Measurements from ENCODE around the gene DSCAML1. TPM values are rescaled to one million over a fixed set of nuclear protein-coding genes. Genes with fewer than 3 reads are reported as not detected.

DSCAML1 gene
- total and polyA plus RNA-seq, 7 donors = 0.04 to 0.52 (median 0.06) TPM

DNA sequence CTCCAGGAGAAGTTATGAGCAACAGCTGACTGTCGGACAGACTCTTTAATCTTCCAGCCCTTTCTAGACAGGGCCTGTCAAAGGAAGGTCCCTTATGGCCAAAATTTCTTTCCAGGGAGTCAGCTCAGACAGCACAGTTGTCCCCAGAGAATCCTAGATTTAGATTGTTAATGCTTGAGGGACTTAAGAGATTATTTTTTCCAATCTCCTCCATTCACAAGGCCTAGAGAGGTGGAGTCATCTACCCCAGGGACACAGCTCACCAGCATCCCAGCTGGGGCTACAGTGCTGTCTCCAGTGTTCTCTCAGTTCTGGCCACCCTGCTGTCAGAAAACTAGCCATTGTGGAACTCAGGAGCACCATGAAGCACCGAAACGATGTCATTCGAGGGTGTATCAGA, 7.8 kb downstream of the DSCAML1 start:
- no peak for ATAC-seq
- no peak overlapping the region for H3K27ac ChIP-seq
- intact Hi-C loops (cut with DNase I) = no loop called here

DNA sequence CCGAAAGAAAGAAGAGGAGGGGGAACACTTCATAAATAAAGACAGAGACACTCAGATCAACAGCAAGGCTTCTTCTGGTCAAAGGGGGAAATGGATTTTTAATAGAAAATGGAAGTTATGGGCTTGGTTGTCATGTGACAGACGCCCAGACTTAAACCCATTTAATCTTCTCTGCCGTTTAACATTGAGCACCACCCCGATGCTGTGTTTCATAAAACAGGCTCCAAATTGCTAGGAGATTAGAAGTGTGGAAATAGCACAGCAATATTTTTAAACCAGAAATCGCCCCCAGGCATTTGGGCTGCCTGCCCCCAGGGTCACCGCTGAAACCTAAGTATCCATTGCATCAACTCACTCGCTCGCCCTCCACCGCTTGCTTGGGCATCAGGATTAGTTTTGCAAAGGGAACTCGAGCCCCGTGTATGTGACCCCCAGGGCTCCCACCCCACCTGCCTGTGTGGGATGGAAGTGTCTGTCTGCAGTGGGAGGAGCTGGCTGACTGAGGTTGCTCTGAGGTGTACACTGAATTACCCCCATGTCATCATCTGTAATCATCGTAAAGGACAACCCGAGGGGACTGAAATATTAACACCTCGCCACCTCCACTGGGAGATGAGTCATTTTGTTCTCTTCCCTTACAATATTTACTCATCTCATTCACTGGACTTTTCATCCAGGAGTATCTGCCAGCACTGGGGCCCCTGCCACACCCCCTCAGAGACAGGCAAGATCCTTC, 10.7 kb downstream of the DSCAML1 start:
- TF ChIP-seq, protein P1, sequence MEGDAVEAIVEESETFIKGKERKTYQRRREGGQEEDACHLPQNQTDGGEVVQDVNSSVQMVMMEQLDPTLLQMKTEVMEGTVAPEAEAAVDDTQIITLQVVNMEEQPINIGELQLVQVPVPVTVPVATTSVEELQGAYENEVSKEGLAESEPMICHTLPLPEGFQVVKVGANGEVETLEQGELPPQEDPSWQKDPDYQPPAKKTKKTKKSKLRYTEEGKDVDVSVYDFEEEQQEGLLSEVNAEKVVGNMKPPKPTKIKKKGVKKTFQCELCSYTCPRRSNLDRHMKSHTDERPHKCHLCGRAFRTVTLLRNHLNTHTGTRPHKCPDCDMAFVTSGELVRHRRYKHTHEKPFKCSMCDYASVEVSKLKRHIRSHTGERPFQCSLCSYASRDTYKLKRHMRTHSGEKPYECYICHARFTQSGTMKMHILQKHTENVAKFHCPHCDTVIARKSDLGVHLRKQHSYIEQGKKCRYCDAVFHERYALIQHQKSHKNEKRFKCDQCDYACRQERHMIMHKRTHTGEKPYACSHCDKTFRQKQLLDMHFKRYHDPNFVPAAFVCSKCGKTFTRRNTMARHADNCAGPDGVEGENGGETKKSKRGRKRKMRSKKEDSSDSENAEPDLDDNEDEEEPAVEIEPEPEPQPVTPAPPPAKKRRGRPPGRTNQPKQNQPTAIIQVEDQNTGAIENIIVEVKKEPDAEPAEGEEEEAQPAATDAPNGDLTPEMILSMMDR (IDR thresholded peaks at IDR 0.05) = no peak
- DNase-seq (no peak), ATAC-seq (no peak)
- Histone ChIP-seq H3K4me1 (no peaks in the 10 kb centered on the region), H3K27ac (no peak overlapping the region), H3K9me3 (no peaks in the 10 kb centered on the region), H3K4me3 (no peak overlapping the region), H3K27me3 (ENCODE audit: insufficient read depth in 3 of 3, low read length in 2 of 3) (peaks cover 0 to 50% (median 6%) of the 10 kb centered on the region in 3 donors), H3K36me3 (ENCODE audit: insufficient read depth in 1 of 2, low read depth in 1 of 2) (no peaks in the 10 kb centered on the region)
- WGBS, 3 donors = 38 to 48% (median 43%) methylated on average over 14 of the region's 14 CpGs
- intact Hi-C loops (cut with DNase I) = no loop called here

More for the DNA sequence above, 7.8 kb downstream of the DSCAML1 start:
- no peaks in the 10 kb centered on the region for H3K9me3 ChIP-seq
- no peaks in the 10 kb centered on the region for H3K36me3 ChIP-seq (ENCODE audit: insufficient read depth in 1 of 2, low read depth in 1 of 2)
- peaks cover 0 to 67% (median 2%) of the 10 kb centered on the region in 3 donors for H3K27me3 ChIP-seq (ENCODE audit: insufficient read depth in 3 of 3, low read length in 2 of 3)
- DNase-seq = no peak
- TF ChIP-seq, protein P1 (IDR thresholded peaks at IDR 0.05) = no peak
- 77 to 84% (median 83%) methylated on average over 4 of the region's 4 CpGs for WGBS, 3 donors
- H3K4me1 ChIP-seq = no peaks in the 10 kb centered on the region
- H3K4me3 ChIP-seq = no peak overlapping the region

DNA sequence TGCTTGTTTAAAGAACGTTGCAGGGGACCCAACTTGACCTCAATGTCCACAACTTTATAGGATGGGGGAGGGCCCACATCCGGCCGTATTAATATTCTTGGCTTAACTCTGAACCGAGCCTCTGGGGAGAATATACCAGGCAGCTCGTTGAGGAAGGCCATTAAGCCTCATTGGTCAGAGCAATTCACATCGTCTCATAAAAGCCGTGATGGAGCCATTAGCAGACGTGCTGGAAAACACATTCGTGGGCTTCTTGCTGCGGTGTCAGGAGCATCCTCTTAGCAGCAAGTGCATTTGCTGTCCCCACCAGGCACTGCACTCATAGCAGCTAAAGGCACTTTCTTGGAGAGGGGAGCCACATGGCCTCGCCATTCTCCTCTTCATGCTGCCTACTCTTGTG, 14.9 kb downstream of the DSCAML1 start:
- H3K4me3 ChIP-seq = no peak overlapping the region

DNA sequence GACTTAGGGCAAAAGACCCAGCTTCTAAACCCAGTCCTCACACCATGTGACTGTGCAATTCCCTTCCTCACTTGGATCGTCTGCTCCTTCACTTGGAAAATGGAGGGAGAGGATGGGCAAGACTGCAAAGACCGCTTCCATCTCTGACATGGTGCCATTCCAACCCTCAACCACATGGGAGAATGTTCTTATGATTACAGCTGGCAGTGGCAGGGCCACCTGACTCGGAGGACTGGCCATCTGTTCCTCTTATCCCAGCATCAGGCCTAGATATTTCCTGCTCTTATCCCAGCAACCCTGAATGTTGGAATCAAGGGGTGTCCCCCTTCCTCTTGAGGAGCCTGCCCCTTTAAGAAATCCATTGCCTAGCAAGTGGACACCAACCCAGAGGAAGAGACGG, 15.4 kb downstream of the DSCAML1 start:
- WGBS, 3 donors = 46 to 66% (median 61%) methylated on average over 4 of the region's 4 CpGs
- Histone ChIP-seq H3K36me3 (ENCODE audit: insufficient read depth in 1 of 2, low read depth in 1 of 2) (no peaks in the 10 kb centered on the region), H3K4me1 (no peaks in the 10 kb centered on the region), H3K27ac (no peak overlapping the region), H3K9me3 (no peaks in the 10 kb centered on the region), H3K27me3 (ENCODE audit: insufficient read depth in 3 of 3, low read length in 2 of 3) (peaks cover 0 to 52% (median 8%) of the 10 kb centered on the region in 3 donors), H3K4me3 (no peak overlapping the region)
- TF ChIP-seq, protein P1 (IDR thresholded peaks at IDR 0.05) = no peak
- DNase-seq (no peak), ATAC-seq (no peak)
- intact Hi-C loops (cut with DNase I) = no loop called here

More for the DNA sequence above, 14.9 kb downstream of the DSCAML1 start:
- intact Hi-C loops (cut with DNase I) = no loop called here
- Histone ChIP-seq H3K9me3 (no peaks in the 10 kb centered on the region), H3K27me3 (ENCODE audit: insufficient read depth in 3 of 3, low read length in 2 of 3) (peaks cover 0 to 55% (median 8%) of the 10 kb centered on the region in 3 donors), H3K36me3 (ENCODE audit: insufficient read depth in 1 of 2, low read depth in 1 of 2) (no peaks in the 10 kb centered on the region), H3K27ac (no peak overlapping the region), H3K4me1 (no peaks in the 10 kb centered on the region)
- WGBS, 3 donors = 43 to 46% (median 45%) methylated on average over 11 of the region's 11 CpGs
- ATAC-seq (no peak), DNase-seq (no peak)
- TF ChIP-seq, protein P1 (IDR thresholded peaks at IDR 0.05) = no peak

Measured in psoas muscle (tissue), 8 donors.